Right lobe of liver (tissue), 6 donors: ENCODE data around the gene SKIC3. TPM values are rescaled to one million over a fixed set of nuclear protein-coding genes. Genes with fewer than 3 reads are reported as not detected.
A peak's percentile ranks its signal among the peaks of the same experiment; 100 is the strongest.

Experiments
- ATAC-seq, 4 donors: fragments of 200-7000 bp; cut with Tn5 transposase; one replicate each; pipeline ENCODE4 v1.9.1; 2020; ENCODE audit warnings: mild to moderate bottlenecking in 4 of 4, moderate library complexity in 4 of 4
- DNase-seq, 3 donors: peaks; one replicate each; pipeline ENCODE4 v3.0.0-alpha.2; 2020
- H3K27ac ChIP-seq, 3 donors: fragments of 200-600 bp; one replicate each; pipeline ENCODE4 v1.8.0; 2022
- H3K27me3 ChIP-seq, 2 donors: fragments of 200-600 bp; one replicate each; pipeline ENCODE4 v1.8.0; 2022
- H3K36me3 ChIP-seq, 4 donors: fragments of 200-600 bp; sonication (generic) in 1 of 4; one replicate each; pipeline versions ENCODE4 v1.5.1 to v1.8.0; 2017 to 2022; ENCODE audit warnings: control low read depth in 1 of 4
- H3K4me1 ChIP-seq, 4 donors: fragments of 200-600 bp; sonication (generic) in 1 of 4; one replicate each; pipeline versions ENCODE4 v1.5.1 to v1.8.0; 2017 to 2022; ENCODE audit warnings: control low read depth in 1 of 4
- H3K4me3 ChIP-seq, 3 donors: fragments of 200-600 bp; one replicate each; pipeline ENCODE4 v1.8.0; 2022
- H3K9me3 ChIP-seq, 4 donors: fragments of 200-600 bp; sonication (generic) in 1 of 4; one replicate each; pipeline versions ENCODE4 v1.5.1 to v1.8.0; 2017 to 2022; ENCODE audit warnings: control low read depth in 1 of 4
- CTCF ChIP-seq, 4 donors: fragments of 200-600 bp in 3 of 4; fragments of 450-650 bp in 1 of 4; IDR thresholded peaks; one replicate each; pipeline versions ENCODE4 v1.5.1 to v1.8.0; 2016 to 2022; ENCODE audit warnings: antibody characterized with exemption in 4 of 4, mild to moderate bottlenecking in 2 of 4
- POLR2A ChIP-seq: fragments of 450-650 bp; IDR thresholded peaks from one replicate; pipeline ENCODE4 v1.6.1; 2017; ENCODE audit warnings: antibody characterized with exemption, mild to moderate bottlenecking
- WGBS: methylation state at CpG from one replicate; pipeline ENCODE4 v1.1.6; 2018; ENCODE audit warnings: low coverage, low lambda C conversion rate; ENCODE audit not compliant: insufficient coverage; ENCODE audit errors: missing lambda C conversion rate; 5-methylcytosine and 5-hydroxymethylcytosine counted together
- intact Hi-C, 2 donors: fragments of 100-400 bp; cut with DNase I; formaldehyde crosslinking; loops; one replicate each; pipeline versions ENCODE4 v1.11.2 to v1.14.1; 2022
- total RNA-seq, 6 experiments: library from RNA; depleted of rRNA in 2 of 6; stranded (reverse); fragments of >200 nt in 2 of 6; fragmentation: NEBNext Ultra II Directional in 3 of 6; extraction: Animal tissue kit (Norgen Biotek cat#: 25700) in 3 of 6; gene quantifications; one replicate each; pipeline versions ENCODE4 v1.1.0 to v1.2.4, GENCODE V29; 2016 to 2023
- donor health status: DM: no; HTN: yes; CAD: no.
- donor health status: DM: no; HTN: no; CAD: no.
- donor health status: DM: no; HTN: no; CAD: no.
- donor health status: DM: no; HTN: yes; CAD: no.
- donor health status: DM: no; HTN: yes; CAD: no.

The SKIC3 gene
- total RNA-seq, 6 experiments from 2014 or later, result 29.0 to 42.2 (median 38.0) TPM

- H3K4me3 ChIP-seq, result no peak overlapping the region
- WGBS, result 51% methylated on average over 3 of the region's 3 CpGs
- intact Hi-C loops, result no loop called here
- TF ChIP-seq POLR2A (no peak), CTCF (IDR thresholded peaks at IDR 0.05) (no peak)
- DNase-seq, result no peak
- H3K27ac ChIP-seq, result no peak overlapping the region
- H3K9me3 ChIP-seq, result no peaks in the 10 kb centered on the region
- ATAC-seq, result peak in 3 of 4 donors; percentile 43 to 84 (median 49)
- peaks cover 0 to 65% (median 15%) of the 10 kb centered on the region in 4 donors for H3K36me3 ChIP-seq
- no peaks in the 10 kb centered on the region for H3K27me3 ChIP-seq
- H3K4me1 ChIP-seq, result no peaks in the 10 kb centered on the region
Observed at GRCh38 chr5:95543017-95543705, 11.6 kb downstream of the SKIC3 start.

GRCh38 chr5:95537501-95537900 lies 17.3 kb downstream of the SKIC3 start:
- Histone ChIP-seq H3K36me3 (peaks cover 0 to 46% (median 12%) of the 10 kb centered on the region in 4 donors), H3K27me3 (no peaks in the 10 kb centered on the region), H3K27ac (no peak overlapping the region), H3K9me3 (no peaks in the 10 kb centered on the region), H3K4me1 (no peaks in the 10 kb centered on the region), H3K4me3 (no peak overlapping the region)
- 88% methylated on average over 2 of the region's 2 CpGs for WGBS
- DNase-seq, result no peak
- intact Hi-C loops, result no loop called here
- no peak for ATAC-seq
- TF ChIP-seq POLR2A (no peak), CTCF (IDR thresholded peaks at IDR 0.05) (no peak)

GRCh38 chr5:95533761-95534160 lies 21.0 kb downstream of the SKIC3 start:
- Histone ChIP-seq H3K27me3 (no peaks in the 10 kb centered on the region), H3K27ac (no peak overlapping the region), H3K36me3 (peaks cover 0 to 12% (median 2%) of the 10 kb centered on the region in 4 donors), H3K9me3 (no peaks in the 10 kb centered on the region), H3K4me3 (no peak overlapping the region), H3K4me1 (no peaks in the 10 kb centered on the region)
- DNase-seq (no peak), ATAC-seq (no peak)
- no peak for TF ChIP-seq CTCF (IDR thresholded peaks at IDR 0.05)
- TF ChIP-seq POLR2A, result no peak
- intact Hi-C loops, result no loop called here

GRCh38 chr5:95533106-95533505 lies 21.7 kb downstream of the SKIC3 start:
- no peaks in the 10 kb centered on the region for H3K9me3 ChIP-seq
- peaks cover 0 to 19% (median 2%) of the 10 kb centered on the region in 4 donors for H3K36me3 ChIP-seq
- no peak overlapping the region for H3K4me3 ChIP-seq
- no peaks in the 10 kb centered on the region for H3K27me3 ChIP-seq
- no peak overlapping the region for H3K27ac ChIP-seq
- no peak for DNase-seq
- no peak for ATAC-seq
- no peak for TF ChIP-seq CTCF (IDR thresholded peaks at IDR 0.05)
- TF ChIP-seq POLR2A, result no peak
- intact Hi-C loops, result no loop called here
- WGBS, result 66% methylated on average over 2 of the region's 2 CpGs
- no peaks in the 10 kb centered on the region for H3K4me1 ChIP-seq
